Right cardiac atrium (tissue), 5 donors: Measurements from ENCODE around the gene FASTK. TPM values are rescaled to one million over a fixed set of nuclear protein-coding genes. Genes with fewer than 3 reads are reported as not detected.

ENCODE experiments used
- ATAC-seq, 2 donors: fragments of 200-7000 bp; cut with Tn5 transposase; one replicate each; pipeline versions ENCODE4 v1.8.0 to v1.9.1; 2020; ENCODE audit warnings: moderate library complexity in 2 of 2, mild to moderate bottlenecking in 1 of 2
- DNase-seq, 3 donors: peaks; one replicate each; pipeline ENCODE4 v3.0.0-alpha.2; 2020
- H3K27ac ChIP-seq: one replicate; pipeline ENCODE4 v1.5.1; 2013; ENCODE audit warnings: mild to moderate bottlenecking, low read length, control low read depth, moderate library complexity
- H3K27me3 ChIP-seq: one replicate; pipeline ENCODE4 v1.6.1; 2013; ENCODE audit not compliant: control insufficient read depth, insufficient read depth
- H3K4me1 ChIP-seq: one replicate; pipeline ENCODE4 v1.6.1; 2013; ENCODE audit warnings: low read length; ENCODE audit not compliant: control insufficient read depth, insufficient read depth
- H3K4me3 ChIP-seq: one replicate; pipeline ENCODE4 v1.5.1; 2013; ENCODE audit warnings: low read length, control low read depth
- H3K9me3 ChIP-seq: one replicate; pipeline ENCODE4 v1.6.1; 2013; ENCODE audit warnings: low read length; ENCODE audit not compliant: control insufficient read depth
- WGBS: extraction: QIAGEN DNeasy Blood & Tissue Kit; methylation state at CpG from one replicate; pipeline ENCODE4 v1.1.7; 2013; 5-methylcytosine and 5-hydroxymethylcytosine counted together
- intact Hi-C, 4 donors: fragments of 100-400 bp; cut with DNase I; formaldehyde crosslinking; loops; one replicate each; pipeline versions ENCODE4 v1.11.0 to v1.14.0; 2022 to 2023
- polyA plus RNA-seq: library from polyadenylated mRNA; stranded (reverse); fragments of 200-250 nt; gene quantifications from one replicate; pipeline ENCODE4 v1.2.3, GENCODE V29; 2013
- total RNA-seq, 4 donors: library from RNA; stranded (reverse); fragmentation: NEBNext Ultra II Directional; extraction: Animal tissue kit (Norgen Biotek cat#: 25700); gene quantifications; one replicate each; pipeline ENCODE4 v1.2.1, GENCODE V29; 2021
- donor health status: healthy with polysubstance abuse.
- donor health status: DM: no; HTN: yes; CAD: no.
- donor health status: DM: no; HTN: no; CAD: no.
- donor health status: DM: no; HTN: yes; CAD: no; lungs with severe emphysema.
- donor health status: DM: yes; HTN: yes; CAD: no.

FASTK gene
- total and polyA plus RNA-seq, 5 donors, result 64.1 to 133 (median 73.5) TPM

DNA sequence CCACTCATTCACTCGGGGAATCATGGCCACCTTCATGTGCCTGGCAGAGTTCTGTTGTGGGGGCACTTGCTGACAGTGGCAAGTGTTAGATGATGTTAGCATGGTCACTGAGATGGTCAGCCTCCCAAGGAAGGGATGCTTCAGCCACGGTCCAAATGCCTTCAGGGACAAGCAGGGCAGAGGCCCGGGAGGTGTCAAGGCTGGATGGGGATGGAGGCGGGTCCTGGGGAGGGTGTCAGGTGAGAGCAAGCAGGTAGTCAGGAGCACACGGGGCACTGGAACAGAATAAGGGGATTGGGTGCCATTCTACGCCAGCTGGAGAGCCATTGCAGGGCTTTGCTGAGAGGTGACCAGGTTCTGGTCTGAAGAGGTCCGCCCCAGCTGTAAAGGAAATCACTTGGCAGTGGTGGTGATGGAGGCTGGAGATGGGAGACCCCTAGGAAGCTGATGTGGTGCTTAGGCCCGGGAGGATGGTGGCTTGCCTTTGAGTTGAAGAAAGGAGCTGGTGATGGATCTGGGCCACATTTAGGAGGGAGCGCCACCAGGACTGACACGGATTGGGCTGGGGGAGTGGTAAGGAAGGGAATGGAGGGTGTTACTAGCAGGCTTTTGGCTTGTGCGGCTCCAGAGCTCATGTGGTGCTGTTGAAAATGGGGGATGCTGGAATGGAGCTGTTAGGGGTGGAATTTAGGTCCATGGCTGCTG, 29.8 kb upstream of the FASTK start:
- peaks cover 3% of the 10 kb centered on the region for H3K4me1 ChIP-seq
- no peaks in the 10 kb centered on the region for H3K9me3 ChIP-seq
- DNase-seq, result no peak
- no peak for ATAC-seq
- 65% methylated on average over 11 of the region's 11 CpGs for WGBS
- H3K4me3 ChIP-seq, result no peak overlapping the region
- intact Hi-C loops, result loop anchor here in 2 of 4 donors (10.0 kb wide), 2 partner anchors 86 to 96 kb away; partner anchors contain the start of genes ABCB8 (in 1 of the 2) and ATG9B (in 1 of the 2)
- no peaks in the 10 kb centered on the region for H3K27me3 ChIP-seq
- no peak overlapping the region for H3K27ac ChIP-seq

DNA sequence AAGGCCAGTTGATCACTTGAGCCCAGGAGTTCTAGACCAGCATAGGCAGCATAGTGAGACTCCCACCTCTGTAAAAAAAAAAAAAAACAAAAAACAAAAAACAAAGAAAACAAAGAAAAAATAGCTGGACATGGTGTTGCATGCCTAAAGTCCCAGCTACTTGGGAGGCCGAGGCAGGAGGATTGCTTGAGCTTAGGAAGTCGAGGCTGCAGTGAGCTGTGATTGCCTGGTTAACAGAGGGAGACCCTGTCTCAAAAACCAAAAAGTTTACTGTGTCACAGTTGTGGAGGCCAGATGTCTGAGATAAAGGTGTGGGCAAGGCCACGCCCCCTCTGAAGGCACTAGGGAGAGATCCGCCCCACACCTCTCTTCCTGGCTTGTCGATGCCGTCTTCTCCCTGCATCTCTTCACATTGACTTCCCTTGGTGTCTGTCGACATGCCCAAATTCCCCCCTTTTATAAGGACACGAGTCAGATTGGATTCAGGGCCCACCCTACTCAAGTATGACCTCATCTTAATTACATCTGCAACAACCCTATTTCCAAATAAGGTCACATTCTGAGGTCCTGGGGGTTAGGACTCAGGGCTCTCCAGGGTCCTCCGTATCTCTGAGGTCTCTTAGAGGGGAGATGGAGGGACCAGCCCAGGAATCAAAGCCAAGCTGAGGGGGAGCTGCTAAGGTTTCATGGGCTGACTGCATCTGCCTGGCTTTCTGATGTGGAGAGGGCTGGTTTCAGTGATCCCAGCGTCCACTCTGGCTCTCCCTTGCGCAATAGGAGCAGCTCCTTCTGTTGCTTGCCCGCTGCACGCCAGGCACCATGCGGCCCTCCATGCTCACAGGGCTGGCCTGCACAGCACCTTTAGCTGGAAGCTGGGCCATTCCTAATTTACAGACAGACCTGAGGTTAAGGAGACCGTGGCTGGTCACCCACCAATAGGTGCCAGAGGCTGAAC, 28.8 kb upstream of the FASTK start:
- DNase-seq, result peak in 2 of 3 donors; percentile 74 to 84
- Histone ChIP-seq H3K9me3 (no peaks in the 10 kb centered on the region), H3K4me1 (peaks cover 1% of the 10 kb centered on the region), H3K4me3 (no peak overlapping the region), H3K27me3 (no peaks in the 10 kb centered on the region), H3K27ac (no peak overlapping the region)
- peak; percentile 45 to 57 for ATAC-seq
- 65% methylated on average over 15 of the region's 15 CpGs for WGBS
- intact Hi-C loops, result loop anchor here in 2 of 4 donors (10.0 kb wide), 2 partner anchors 85 to 95 kb away; partner anchors contain the start of genes ABCB8 (in 1 of the 2) and ATG9B (in 1 of the 2)

DNA sequence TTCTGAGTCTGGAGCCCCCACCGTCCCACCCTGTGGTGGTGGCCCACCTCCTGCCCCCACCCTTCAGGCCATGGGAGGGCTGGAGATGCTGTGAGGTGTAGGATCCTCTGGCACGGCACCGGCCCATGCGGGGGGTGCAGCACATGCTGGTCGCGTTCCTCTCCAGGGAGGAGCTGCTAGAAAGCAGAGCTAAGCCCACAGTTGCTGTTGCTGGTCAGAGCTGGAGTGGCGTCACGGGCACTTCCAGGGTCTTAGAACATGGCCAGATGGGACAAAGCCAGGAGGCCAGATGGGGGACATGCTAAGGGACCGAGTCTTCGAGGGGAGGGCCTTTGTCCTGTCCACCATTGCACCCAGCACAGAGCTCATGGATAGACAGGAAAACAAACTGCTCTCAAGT, 27.3 kb upstream of the FASTK start:
- Histone ChIP-seq H3K27me3 (no peaks in the 10 kb centered on the region), H3K27ac (no peak overlapping the region), H3K4me3 (no peak overlapping the region), H3K4me1 (no peaks in the 10 kb centered on the region), H3K9me3 (no peaks in the 10 kb centered on the region)
- ATAC-seq (no peak), DNase-seq (no peak)
- WGBS, result 82% methylated on average over 10 of the region's 10 CpGs
- intact Hi-C loops, result no loop called here

DNA sequence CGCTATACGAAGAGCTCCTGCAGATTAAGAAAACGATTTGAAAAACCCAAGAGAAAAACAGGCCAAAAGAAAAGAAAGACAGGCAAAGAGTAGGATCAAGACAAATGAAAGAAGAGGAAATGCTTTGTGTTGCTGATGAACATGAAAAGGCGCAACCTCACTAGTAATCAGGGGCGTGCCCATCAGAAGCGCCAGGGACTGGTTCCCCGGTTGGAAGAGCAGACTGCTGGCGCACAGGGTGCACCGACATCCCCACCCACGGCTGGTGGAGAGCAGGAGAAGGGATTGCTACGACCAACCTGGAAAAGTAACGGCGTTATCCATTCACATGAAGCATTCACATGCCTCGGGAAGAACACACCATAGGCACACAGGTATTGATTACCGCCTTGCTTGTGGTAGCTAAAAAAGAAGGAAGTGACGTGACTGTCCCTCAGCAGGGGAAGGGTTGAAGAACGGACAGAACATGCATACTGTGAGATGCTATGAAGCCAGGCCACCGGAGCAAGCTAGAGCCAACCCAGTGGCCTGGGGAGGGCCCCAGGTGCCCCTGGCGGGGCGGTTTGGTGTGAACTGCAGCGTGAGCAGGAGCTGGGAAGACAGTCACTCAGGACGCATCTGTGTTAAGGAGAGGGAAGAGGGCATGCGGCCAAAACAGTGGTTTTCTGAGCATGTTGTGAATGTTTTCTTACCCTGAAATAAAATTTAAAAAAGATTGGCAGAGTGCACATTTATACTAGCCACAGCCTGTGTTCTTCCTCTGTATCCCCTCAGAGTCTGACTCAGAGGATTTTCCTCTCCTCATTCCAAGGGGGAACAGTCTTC, 24.0 kb upstream of the FASTK start:
- intact Hi-C loops, result no loop called here
- DNase-seq (peak in 1 of 3 donors; percentile 18), ATAC-seq (no peak)

DNA sequence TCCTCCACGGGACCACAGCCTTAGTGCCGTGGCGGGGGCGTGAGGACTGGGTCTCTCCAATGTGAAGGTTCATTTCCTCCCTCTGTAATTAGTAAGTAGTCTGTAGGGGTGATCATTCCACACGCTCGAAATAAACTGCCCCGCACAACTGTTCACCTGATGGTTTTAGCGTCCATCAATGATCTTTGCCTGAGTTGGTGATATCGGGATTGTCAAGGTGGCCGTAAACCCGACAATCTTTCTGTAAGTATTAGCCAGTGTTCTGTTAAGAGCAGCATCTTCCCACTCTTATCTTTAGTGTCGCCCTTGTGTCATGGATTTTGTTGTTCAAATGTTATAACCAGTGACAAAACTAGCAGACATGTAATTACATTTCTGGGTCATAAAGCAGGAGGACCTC, 23.4 kb upstream of the FASTK start:
- Histone ChIP-seq H3K4me1 (no peaks in the 10 kb centered on the region), H3K4me3 (no peak overlapping the region), H3K27ac (no peak overlapping the region), H3K27me3 (no peaks in the 10 kb centered on the region), H3K9me3 (no peaks in the 10 kb centered on the region)
- WGBS, result 87% methylated on average over 12 of the region's 12 CpGs
- intact Hi-C loops, result no loop called here
- no peak for ATAC-seq
- DNase-seq, result no peak

More for the DNA sequence above, 24.0 kb upstream of the FASTK start:
- H3K9me3 ChIP-seq, result no peaks in the 10 kb centered on the region
- WGBS, result 78% methylated on average over 23 of the region's 23 CpGs
- H3K4me1 ChIP-seq, result no peaks in the 10 kb centered on the region
- no peak overlapping the region for H3K27ac ChIP-seq
- no peaks in the 10 kb centered on the region for H3K27me3 ChIP-seq
- no peak overlapping the region for H3K4me3 ChIP-seq

DNA sequence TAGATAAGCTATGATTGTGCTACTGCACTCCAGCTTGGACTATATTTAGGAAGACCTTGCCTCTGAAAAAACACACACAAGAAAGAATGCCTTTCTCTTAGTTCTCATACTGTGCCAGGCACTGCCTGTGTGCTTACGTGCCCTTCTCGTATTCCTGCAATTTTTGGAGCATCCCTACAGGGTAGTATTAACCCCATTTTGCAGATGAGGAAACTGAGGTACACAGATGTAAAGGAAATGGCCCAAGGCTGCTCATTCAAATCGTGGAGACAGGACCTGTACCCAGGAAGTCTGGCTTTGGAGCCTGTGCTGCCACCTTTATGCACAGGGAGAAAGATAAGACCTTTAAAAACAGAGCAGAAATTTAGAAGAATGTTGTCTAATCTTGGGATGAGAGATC, 22.4 kb upstream of the FASTK start:
- no peaks in the 10 kb centered on the region for H3K9me3 ChIP-seq
- no peaks in the 10 kb centered on the region for H3K4me1 ChIP-seq
- 83% methylated on average over 3 of the region's 3 CpGs for WGBS
- DNase-seq, result no peak
- intact Hi-C loops, result no loop called here
- ATAC-seq, result no peak
- no peak overlapping the region for H3K27ac ChIP-seq
- H3K27me3 ChIP-seq, result no peaks in the 10 kb centered on the region
- no peak overlapping the region for H3K4me3 ChIP-seq

DNA sequence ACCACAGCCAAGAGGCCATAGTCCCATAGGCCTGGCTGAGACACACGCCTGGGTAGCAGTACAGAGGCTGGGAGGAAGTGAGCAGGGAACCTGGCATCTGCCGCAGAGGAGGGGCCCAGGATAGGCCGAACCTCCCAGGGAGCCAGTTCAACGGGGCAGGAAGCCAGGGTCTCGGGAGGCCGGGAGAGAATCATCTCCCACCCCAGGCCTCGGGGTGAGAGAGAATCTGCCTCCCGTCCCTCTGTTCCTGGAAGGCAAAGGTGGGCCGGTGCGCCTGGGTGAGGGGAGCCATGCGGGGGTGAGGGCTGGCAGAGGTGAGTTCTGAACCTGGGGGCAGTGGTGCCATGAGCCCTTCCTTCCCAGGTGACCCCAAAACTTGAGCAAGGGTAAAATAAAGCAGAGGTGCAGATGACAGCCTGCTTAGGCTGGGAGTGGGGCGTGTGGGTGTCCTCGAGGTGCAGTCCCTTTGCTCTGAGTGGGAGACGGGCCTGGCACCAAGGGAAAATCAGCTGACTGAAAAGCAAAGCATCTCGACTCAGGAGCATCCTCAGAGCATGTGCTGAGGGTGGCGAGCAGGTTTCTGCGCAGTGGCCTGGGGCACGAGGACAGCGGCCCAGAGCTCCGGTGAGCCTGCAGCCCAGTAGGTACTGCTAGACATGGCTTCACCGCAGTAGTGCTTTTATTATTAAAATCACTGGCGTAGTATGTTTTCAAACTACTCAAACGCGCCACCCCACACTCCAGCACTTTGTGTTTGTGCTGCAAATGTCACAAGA, 21.2 kb upstream of the FASTK start:
- ATAC-seq (peak; percentile 25), DNase-seq (peak; percentile 10 to 52 (median 42))
- whole genome bisulfite sequencing, result 78% methylated on average over 24 of the region's 24 CpGs
- intact Hi-C loops, result no loop called here
- H3K4me3 ChIP-seq, result no peak overlapping the region
- H3K9me3 ChIP-seq, result no peaks in the 10 kb centered on the region
- peaks cover 3% of the 10 kb centered on the region for H3K4me1 ChIP-seq
- no peaks in the 10 kb centered on the region for H3K27me3 ChIP-seq
- H3K27ac ChIP-seq, result no peak overlapping the region

DNA sequence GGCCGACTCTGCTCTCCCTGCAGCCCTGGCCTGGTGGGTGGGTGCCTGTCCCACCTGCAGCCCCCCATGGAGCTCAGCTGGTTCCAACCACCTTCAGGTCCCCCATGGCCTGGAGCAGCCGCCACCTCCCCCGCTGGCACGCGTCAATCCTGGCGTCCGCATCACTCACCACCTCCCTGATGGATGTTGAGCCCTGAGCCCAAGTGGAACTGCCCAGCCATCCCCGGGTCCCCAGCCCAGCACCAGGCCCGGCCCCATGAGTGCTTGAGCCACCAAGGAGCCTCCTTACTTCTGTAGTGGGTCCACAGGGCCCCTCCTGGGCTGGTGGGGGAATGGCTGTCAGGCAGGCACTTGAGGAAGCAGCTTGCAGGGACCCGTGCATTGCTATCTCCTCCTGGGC, 20.3 kb upstream of the FASTK start:
- WGBS, result 85% methylated on average over 10 of the region's 10 CpGs
- ATAC-seq, result peak; percentile 8 to 14
- Histone ChIP-seq H3K27ac (no peak overlapping the region), H3K4me1 (peaks cover 3% of the 10 kb centered on the region), H3K9me3 (no peaks in the 10 kb centered on the region), H3K27me3 (no peaks in the 10 kb centered on the region), H3K4me3 (no peak overlapping the region)
- DNase-seq, result peak in 2 of 3 donors; percentile 13 to 46
- intact Hi-C loops, result no loop called here

DNA sequence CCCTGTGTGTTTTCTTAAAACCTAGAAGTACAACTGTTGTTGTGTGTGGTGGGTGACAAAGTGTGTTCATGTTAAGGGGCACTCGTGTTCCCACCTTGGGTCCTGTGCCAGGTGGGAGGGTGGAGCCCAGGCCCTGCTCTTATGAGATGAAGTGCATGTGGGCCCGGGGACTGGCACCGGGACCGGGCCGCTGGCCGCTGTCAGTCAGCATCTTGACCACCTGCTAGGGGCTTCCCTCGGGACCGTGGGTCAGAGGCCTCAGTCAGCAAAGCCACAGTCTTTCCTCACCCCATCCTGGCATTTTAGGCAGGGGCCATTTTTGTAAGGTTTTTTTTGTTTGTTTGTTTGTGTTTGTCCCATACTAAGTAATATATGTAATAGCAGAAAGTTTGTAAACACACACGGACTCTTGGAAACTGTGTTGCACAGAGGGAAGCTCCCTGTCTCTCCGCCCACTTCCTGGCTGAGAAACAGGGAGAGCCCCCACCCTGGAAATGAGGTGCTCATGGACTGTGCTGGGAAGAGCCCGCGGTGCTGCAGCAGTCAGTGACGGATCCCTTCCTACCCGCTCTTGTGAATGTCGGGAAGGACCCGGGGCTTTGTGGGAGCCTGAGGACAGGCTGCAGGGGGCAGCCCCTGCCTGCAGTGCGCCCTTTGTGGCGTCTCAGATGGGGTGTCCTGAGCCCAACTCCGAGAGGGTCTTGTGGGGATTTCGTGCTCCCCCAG, 19.0 kb upstream of the FASTK start:
- peak in 2 of 3 donors; percentile 28 to 38 for DNase-seq
- WGBS, result 69% methylated on average over 20 of the region's 20 CpGs
- peaks cover 3% of the 10 kb centered on the region for H3K4me1 ChIP-seq
- ATAC-seq, result peak in 1 of 2 donors; percentile 72
- H3K27ac ChIP-seq, result no peak overlapping the region
- H3K9me3 ChIP-seq, result no peaks in the 10 kb centered on the region
- intact Hi-C loops, result no loop called here
- H3K4me3 ChIP-seq, result no peak overlapping the region
- no peaks in the 10 kb centered on the region for H3K27me3 ChIP-seq
